Measurements from ENCODE around the gene CDC42BPA. TPM values are rescaled to one million over a fixed set of nuclear protein-coding genes. Genes with fewer than 3 reads are reported as not detected.

Gene CDC42BPA
- total and polyA plus RNA-seq, 2 experiments from 2014 or later = 28.6 to 39.1 TPM

- Histone ChIP-seq H3K4me3 (no peak overlapping the region), H3K9ac (no peak overlapping the region), H3K27me3 (replicated peaks; ENCODE audit: insufficient read depth) (no peaks in the 10 kb centered on the region), H3F3A (ENCODE audit: insufficient read depth) (no peaks in the 10 kb centered on the region), H4K20me1 (ENCODE audit: insufficient read depth) (no peaks in the 10 kb centered on the region), H3K27ac (no peak overlapping the region), H3K9me2 (ENCODE audit: insufficient read depth) (no peaks in the 10 kb centered on the region), H3K36me3 (ENCODE audit: low read depth) (no peaks in the 10 kb centered on the region), H3K9me3 (ENCODE audit: low read depth) (no peaks in the 10 kb centered on the region), H3K4me2 (ENCODE audit: unreplicated experiment) (no peak overlapping the region), H3K79me2 (ENCODE audit: insufficient read depth) (no peaks in the 10 kb centered on the region), H3K4me1 (ENCODE audit: insufficient read depth) (no peaks in the 10 kb centered on the region), H2AFZ (no peak overlapping the region)
- TF ChIP-seq EZH2phosphoT487 (IDR thresholded peaks at IDR 0.05; ENCODE audit: insufficient read depth, low read depth) = no peak
- TF ChIP-seq EZH2 (IDR thresholded peaks at IDR 0.05; ENCODE audit: insufficient read depth, poor library complexity, severe bottlenecking) = no peak
- no peak for DNase-seq
- in situ Hi-C loops (cut with MboI) = no loop called here
- WGBS, 2 experiments (ENCODE audit: low coverage in 1 of 2, low lambda C conversion rate in 2 of 2, missing lambda C conversion rate in 2 of 2) = 92 to 93% methylated on average over 18 of the region's 18 CpGs
Measured at GRCh38 chr1:226983247-226983991, 334.9 kb downstream of the CDC42BPA start.

- H3K9me2 ChIP-seq (ENCODE audit: insufficient read depth) = no peaks in the 10 kb centered on the region
- no peaks in the 10 kb centered on the region for H4K20me1 ChIP-seq (ENCODE audit: insufficient read depth)
- no peak for TF ChIP-seq EZH2phosphoT487 (IDR thresholded peaks at IDR 0.05; ENCODE audit: insufficient read depth, low read depth)
- no peak for TF ChIP-seq EZH2 (IDR thresholded peaks at IDR 0.05; ENCODE audit: insufficient read depth, poor library complexity, severe bottlenecking)
- H3K27ac ChIP-seq = no peak overlapping the region
- no peak overlapping the region for H3K4me2 ChIP-seq (ENCODE audit: unreplicated experiment)
- DNase-seq = no peak
- no peaks in the 10 kb centered on the region for H3F3A ChIP-seq (ENCODE audit: insufficient read depth)
- 93% methylated on average over 30 to 31 of the region's 31 CpGs for WGBS, 2 experiments (ENCODE audit: low coverage in 1 of 2, low lambda C conversion rate in 2 of 2, missing lambda C conversion rate in 2 of 2)
- no peaks in the 10 kb centered on the region for H3K27me3 ChIP-seq (replicated peaks; ENCODE audit: insufficient read depth)
- no peak overlapping the region for H2AFZ ChIP-seq
- H3K9me3 ChIP-seq (ENCODE audit: low read depth) = no peaks in the 10 kb centered on the region
- H3K4me1 ChIP-seq (ENCODE audit: insufficient read depth) = no peaks in the 10 kb centered on the region
- H3K4me3 ChIP-seq = no peak overlapping the region
- in situ Hi-C loops (cut with MboI) = no loop called here
- H3K36me3 ChIP-seq (ENCODE audit: low read depth) = no peaks in the 10 kb centered on the region
- no peaks in the 10 kb centered on the region for H3K79me2 ChIP-seq (ENCODE audit: insufficient read depth)
- H3K9ac ChIP-seq = no peak overlapping the region
Measured at GRCh38 chr1:226982451-226983177, 335.7 kb downstream of the CDC42BPA start.

GRCh38 chr1:226981838-226982237 lies 336.5 kb downstream of the CDC42BPA start:
- Histone ChIP-seq H3K27ac (no peak overlapping the region), H4K20me1 (ENCODE audit: insufficient read depth) (no peaks in the 10 kb centered on the region), H3K9ac (no peak overlapping the region), H3K9me3 (ENCODE audit: low read depth) (no peaks in the 10 kb centered on the region), H3K79me2 (ENCODE audit: insufficient read depth) (no peaks in the 10 kb centered on the region), H2AFZ (no peak overlapping the region), H3F3A (ENCODE audit: insufficient read depth) (no peaks in the 10 kb centered on the region), H3K4me3 (no peak overlapping the region), H3K36me3 (ENCODE audit: low read depth) (no peaks in the 10 kb centered on the region), H3K4me2 (ENCODE audit: unreplicated experiment) (no peak overlapping the region), H3K4me1 (ENCODE audit: insufficient read depth) (no peaks in the 10 kb centered on the region), H3K9me2 (ENCODE audit: insufficient read depth) (no peaks in the 10 kb centered on the region), H3K27me3 (replicated peaks; ENCODE audit: insufficient read depth) (no peaks in the 10 kb centered on the region)
- no peak for DNase-seq
- no peak for TF ChIP-seq EZH2phosphoT487 (IDR thresholded peaks at IDR 0.05; ENCODE audit: insufficient read depth, low read depth)
- no peak for TF ChIP-seq EZH2 (IDR thresholded peaks at IDR 0.05; ENCODE audit: insufficient read depth, poor library complexity, severe bottlenecking)
- WGBS, 2 experiments (ENCODE audit: low coverage in 1 of 2, low lambda C conversion rate in 2 of 2, missing lambda C conversion rate in 2 of 2) = 87 to 91% methylated on average over 13 to 18 of the region's 18 CpGs
- in situ Hi-C loops (cut with MboI) = no loop called here

GRCh38 chr1:226981386-226981817 lies 336.9 kb downstream of the CDC42BPA start:
- no peak overlapping the region for H3K4me2 ChIP-seq (ENCODE audit: unreplicated experiment)
- no peak overlapping the region for H3K9ac ChIP-seq
- no peak overlapping the region for H3K4me3 ChIP-seq
- no peaks in the 10 kb centered on the region for H3K27me3 ChIP-seq (replicated peaks; ENCODE audit: insufficient read depth)
- no peaks in the 10 kb centered on the region for H3K79me2 ChIP-seq (ENCODE audit: insufficient read depth)
- WGBS, 2 experiments (ENCODE audit: low coverage in 1 of 2, low lambda C conversion rate in 2 of 2, missing lambda C conversion rate in 2 of 2) = 79 to 90% methylated on average over 10 to 12 of the region's 12 CpGs
- H2AFZ ChIP-seq = no peak overlapping the region
- no peaks in the 10 kb centered on the region for H3K9me2 ChIP-seq (ENCODE audit: insufficient read depth)
- H3F3A ChIP-seq (ENCODE audit: insufficient read depth) = no peaks in the 10 kb centered on the region
- no peaks in the 10 kb centered on the region for H4K20me1 ChIP-seq (ENCODE audit: insufficient read depth)
- H3K27ac ChIP-seq = no peak overlapping the region
- TF ChIP-seq EZH2 (IDR thresholded peaks at IDR 0.05; ENCODE audit: insufficient read depth, poor library complexity, severe bottlenecking) (no peak), EZH2phosphoT487 (IDR thresholded peaks at IDR 0.05; ENCODE audit: insufficient read depth, low read depth) (no peak)
- no peaks in the 10 kb centered on the region for H3K4me1 ChIP-seq (ENCODE audit: insufficient read depth)
- DNase-seq = no peak
- no peaks in the 10 kb centered on the region for H3K9me3 ChIP-seq (ENCODE audit: low read depth)
- in situ Hi-C loops (cut with MboI) = no loop called here
- H3K36me3 ChIP-seq (ENCODE audit: low read depth) = no peaks in the 10 kb centered on the region

Measured in GM23248 (cell line).